Smooth muscle cell of the brain vasculature (primary cell): ENCODE measurements around the gene BIRC3.
"Not testable (repeated sequence)": the region's sequence is repeated elsewhere in the genome, so short reads cannot be mapped to it uniquely, and the experiment has no call there.

Experiments
- DNase-seq: peaks from one replicate; pipeline ENCODE4 v3.0.0-alpha.2; 2012; ENCODE audit warnings: low read depth, low spot score

BIRC3 gene

GRCh38 chr11:102295045-102295444 lies 22.2 kb upstream of the BIRC3 start:
- DNase-seq = no peak

- DNase-seq = not testable (repeated sequence)
Observed at GRCh38 chr11:102296757-102297156, 20.5 kb upstream of the BIRC3 start.

- not testable (repeated sequence) for DNase-seq
Observed at GRCh38 chr11:102300837-102301236, 16.4 kb upstream of the BIRC3 start.

- DNase-seq = no peak
Observed at GRCh38 chr11:102302241-102302640, 15.0 kb upstream of the BIRC3 start.

- no peak for DNase-seq
Observed at GRCh38 chr11:102304686-102305085, 12.6 kb upstream of the BIRC3 start.

GRCh38 chr11:102305352-102306047 lies 11.8 kb upstream of the BIRC3 start:
- no peak for DNase-seq

- no peak for DNase-seq
Observed at GRCh38 chr11:102306048-102306597, 11.2 kb upstream of the BIRC3 start.

- no peak for DNase-seq
Observed at GRCh38 chr11:102306817-102307726, 10.2 kb upstream of the BIRC3 start.

- no peak for DNase-seq
Observed at GRCh38 chr11:102307727-102308038, 9.6 kb upstream of the BIRC3 start.

- DNase-seq = no peak
Observed at GRCh38 chr11:102309621-102310541, 7.4 kb upstream of the BIRC3 start.

GRCh38 chr11:102312667-102313066 lies 4.6 kb upstream of the BIRC3 start:
- no peak for DNase-seq

GRCh38 chr11:102313238-102313940 lies 3.9 kb upstream of the BIRC3 start:
- no peak for DNase-seq

GRCh38 chr11:102314784-102315183 lies 2.5 kb upstream of the BIRC3 start:
- no peak for DNase-seq

GRCh38 chr11:102316346-102316904 lies 859 bp upstream of the BIRC3 start:
- no peak for DNase-seq

GRCh38 chr11:102317768-102318103 lies 452 bp downstream of the BIRC3 start:
- no peak for DNase-seq

GRCh38 chr11:102318469-102318868 lies 1.2 kb downstream of the BIRC3 start:
- DNase-seq = no peak

GRCh38 chr11:102319544-102319943 lies 2.3 kb downstream of the BIRC3 start:
- DNase-seq = no peak

GRCh38 chr11:102320188-102320587 lies 2.9 kb downstream of the BIRC3 start:
- DNase-seq = no peak

- DNase-seq = no peak
Observed at GRCh38 chr11:102320679-102321078, 3.4 kb downstream of the BIRC3 start.

- DNase-seq = no peak
Observed at GRCh38 chr11:102322560-102322959, 5.3 kb downstream of the BIRC3 start.
